Calu3 (cell line): ENCODE measurements around the gene CKS1B. TPM values are rescaled to one million over a fixed set of nuclear protein-coding genes. Genes with fewer than 3 reads are reported as not detected.

Experiments
- BruUV-seq: library from RNA; stranded (reverse); fragments of 400-500 nt; replicated peaks from 2 replicates; lab custom pipeline; 2021; lab: Mats Ljungman, UMichigan
- CTCF ChIA-PET: fragments of 300-600 bp; sonication (Branson Sonifier 250); formaldehyde crosslinking; loops from one replicate; lab custom pipeline; 2022; ENCODE audit warnings: antibody characterized with exemption; lab: Charles Lee
- DNase-seq: peaks from one replicate; pipeline ENCODE4 v3.0.0; 2022
- H3K27ac Mint-ChIP-seq: one replicate; pipeline ENCODE4 v1.8.0; 2022; ENCODE audit warnings: mixed read lengths; ENCODE audit not compliant: unreplicated experiment
- H3K27me3 Mint-ChIP-seq: one replicate; pipeline ENCODE4 v1.8.0; 2022; ENCODE audit warnings: mixed read lengths; ENCODE audit not compliant: unreplicated experiment
- H3K36me3 Mint-ChIP-seq: one replicate; pipeline ENCODE4 v1.8.0; 2022; ENCODE audit warnings: mild to moderate bottlenecking, moderate library complexity, mixed read lengths; ENCODE audit not compliant: insufficient read depth, unreplicated experiment
- H3K4me1 Mint-ChIP-seq: one replicate; pipeline ENCODE4 v1.8.0; 2022; ENCODE audit warnings: mild to moderate bottlenecking, low read depth, mixed read lengths; ENCODE audit not compliant: unreplicated experiment
- H3K4me3 Mint-ChIP-seq: one replicate; pipeline ENCODE4 v1.8.0; 2022; ENCODE audit warnings: mild to moderate bottlenecking, low read depth, moderate library complexity, mixed read lengths; ENCODE audit not compliant: unreplicated experiment
- H3K9me3 Mint-ChIP-seq: one replicate; pipeline ENCODE4 v1.8.0; 2022; ENCODE audit warnings: low read depth, mixed read lengths; ENCODE audit not compliant: unreplicated experiment
- intact Hi-C: fragments of 100-400 bp; cut with micrococcal nuclease; formaldehyde crosslinking; loops from one replicate; pipeline ENCODE4 v1.10.0; 2022; ENCODE audit not compliant: unreplicated experiment
- total RNA-seq: library from RNA; stranded (reverse); gene quantifications from 2 replicates; pipeline ENCODE4 v1.2.3, GENCODE V29; 2022
- TF ChIP-seq, protein P1 (sequence below): fragments of 200-600 bp; IDR thresholded peaks from one replicate; pipeline ENCODE4 v1.8.0; 2022; ENCODE audit warnings: antibody characterized with exemption; ENCODE audit not compliant: unreplicated experiment

Gene CKS1B
- total RNA-seq, 1 experiment from 2014 or later: 230 TPM

DNA sequence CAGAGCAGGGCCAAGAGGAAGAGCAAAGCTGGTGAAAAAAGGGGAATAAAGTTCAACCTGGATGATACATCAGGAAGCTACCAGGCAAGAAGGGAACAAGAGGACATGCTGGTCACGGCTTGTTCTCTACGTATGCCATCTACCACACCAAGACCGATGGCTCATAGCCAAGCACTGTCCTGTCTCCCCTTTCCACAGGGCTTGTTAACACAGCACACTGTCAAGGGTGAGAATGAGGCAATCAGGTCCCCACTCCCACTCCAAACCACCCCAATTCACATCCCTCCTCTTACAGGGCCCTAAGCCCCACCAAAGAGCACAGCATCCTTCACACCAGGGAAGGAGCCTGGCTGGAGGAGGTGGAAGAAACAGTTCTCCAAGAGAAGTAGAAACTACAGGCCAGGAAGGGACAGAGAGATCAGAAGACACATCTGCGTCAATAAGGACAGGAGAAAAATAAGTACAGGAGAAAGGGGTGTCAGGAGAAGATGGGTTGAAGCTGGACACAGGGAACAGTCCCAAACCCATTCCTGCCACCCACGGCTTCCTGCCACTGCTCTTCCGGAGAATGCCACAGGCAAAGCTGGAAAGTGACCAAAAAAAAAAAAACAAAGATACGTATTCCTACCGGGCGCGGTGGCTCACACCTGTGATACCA lies 3.0 kb upstream of the CKS1B start:
- peaks cover 24% of the 10 kb centered on the region for H3K36me3 Mint-ChIP-seq
- peaks cover 36% of the 10 kb centered on the region for H3K4me1 Mint-ChIP-seq
- BruUV-seq: no TSS peak
- intact Hi-C loops: loop anchor here (5.0 kb wide), 1 partner anchor 91 kb away; the partner anchor contains the start of gene EFNA4
- CTCF ChIA-PET: interaction anchor here (0.7 to 1.8 kb wide), 5 partner anchors 10 to 269 kb away, joined by 4 to 12 read pairs (median 7); partner anchors contain the start of gene PYGO2
- H3K27ac Mint-ChIP-seq: peak overlapping the region; percentile 69
- H3K27me3 Mint-ChIP-seq: no peaks in the 10 kb centered on the region
- H3K4me3 Mint-ChIP-seq: peak overlapping the region; percentile 53
- H3K9me3 Mint-ChIP-seq: no peaks in the 10 kb centered on the region
- TF ChIP-seq, protein P1, sequence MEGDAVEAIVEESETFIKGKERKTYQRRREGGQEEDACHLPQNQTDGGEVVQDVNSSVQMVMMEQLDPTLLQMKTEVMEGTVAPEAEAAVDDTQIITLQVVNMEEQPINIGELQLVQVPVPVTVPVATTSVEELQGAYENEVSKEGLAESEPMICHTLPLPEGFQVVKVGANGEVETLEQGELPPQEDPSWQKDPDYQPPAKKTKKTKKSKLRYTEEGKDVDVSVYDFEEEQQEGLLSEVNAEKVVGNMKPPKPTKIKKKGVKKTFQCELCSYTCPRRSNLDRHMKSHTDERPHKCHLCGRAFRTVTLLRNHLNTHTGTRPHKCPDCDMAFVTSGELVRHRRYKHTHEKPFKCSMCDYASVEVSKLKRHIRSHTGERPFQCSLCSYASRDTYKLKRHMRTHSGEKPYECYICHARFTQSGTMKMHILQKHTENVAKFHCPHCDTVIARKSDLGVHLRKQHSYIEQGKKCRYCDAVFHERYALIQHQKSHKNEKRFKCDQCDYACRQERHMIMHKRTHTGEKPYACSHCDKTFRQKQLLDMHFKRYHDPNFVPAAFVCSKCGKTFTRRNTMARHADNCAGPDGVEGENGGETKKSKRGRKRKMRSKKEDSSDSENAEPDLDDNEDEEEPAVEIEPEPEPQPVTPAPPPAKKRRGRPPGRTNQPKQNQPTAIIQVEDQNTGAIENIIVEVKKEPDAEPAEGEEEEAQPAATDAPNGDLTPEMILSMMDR: no peak
- DNase-seq: no peak

- H3K4me1 Mint-ChIP-seq: peaks cover 36% of the 10 kb centered on the region
- H3K27ac Mint-ChIP-seq: no peak overlapping the region
- H3K36me3 Mint-ChIP-seq: peaks cover 22% of the 10 kb centered on the region
- CTCF ChIA-PET: interaction anchor here (0.5 to 1.8 kb wide), 7 partner anchors 11 to 269 kb away, joined by 3 to 12 read pairs (median 5); partner anchors contain the start of gene PYGO2
- TF ChIP-seq, protein P1: no peak
- no TSS peak for BruUV-seq
- no peaks in the 10 kb centered on the region for H3K27me3 Mint-ChIP-seq
- intact Hi-C loops: loop anchor here (5.0 kb wide), 1 partner anchor 90 kb away; the partner anchor contains the start of gene EFNA4
- DNase-seq: no peak
- H3K9me3 Mint-ChIP-seq: no peaks in the 10 kb centered on the region
- H3K4me3 Mint-ChIP-seq: no peak overlapping the region
Measured at GRCh38 chr1:154972213-154972516, 2.3 kb upstream of the CKS1B start.

DNA sequence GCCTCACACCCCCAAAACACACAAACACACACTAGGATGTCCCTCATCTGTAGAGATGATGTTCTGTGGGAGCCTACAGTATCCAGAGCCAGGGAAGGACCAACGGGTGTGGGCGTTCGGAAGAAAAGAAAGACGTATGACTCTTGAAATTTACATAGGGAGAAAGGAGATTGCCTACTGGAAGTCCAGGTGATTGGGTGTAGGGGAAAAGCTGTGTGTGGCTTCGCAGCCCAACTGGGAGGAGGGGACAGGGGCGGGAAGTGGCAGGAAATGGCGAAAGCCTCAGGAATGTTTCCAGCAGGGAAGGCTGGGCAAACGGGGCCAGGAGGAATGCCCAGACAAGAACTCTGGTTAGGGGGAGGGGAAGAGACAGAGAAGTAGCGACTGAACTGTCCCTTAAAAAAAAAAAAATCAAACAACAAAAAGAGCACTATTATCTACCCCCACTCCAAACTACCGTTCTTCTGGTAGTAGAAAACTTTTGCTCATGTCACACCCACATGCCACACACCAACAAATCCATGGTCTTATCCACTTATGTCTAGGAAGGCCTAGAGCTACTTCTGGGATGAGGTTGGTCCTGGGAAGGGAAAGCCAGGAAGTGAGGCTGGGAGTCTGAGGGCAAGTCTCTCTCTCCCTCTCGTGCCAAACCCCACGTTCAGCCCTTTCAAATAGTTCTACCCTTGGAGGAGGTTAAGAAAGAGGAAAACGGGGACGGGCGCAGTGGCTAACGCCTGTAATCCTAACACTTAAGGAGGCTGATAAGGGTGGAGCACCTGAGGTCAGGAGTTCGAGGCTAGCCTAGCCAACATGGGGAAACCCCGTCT lies 1.8 kb upstream of the CKS1B start:
- CTCF ChIA-PET: interaction anchor here (0.5 to 1.8 kb wide), 11 partner anchors 11 to 89 kb away, joined by 3 to 12 read pairs (median 5); partner anchors contain the start of genes FLAD1 and PYGO2
- no peak overlapping the region for H3K27ac Mint-ChIP-seq
- intact Hi-C loops: loop anchor here (5.0 kb wide), 1 partner anchor 90 kb away; the partner anchor contains the start of gene EFNA4
- TSS peak; percentile 66 for BruUV-seq
- H3K9me3 Mint-ChIP-seq: no peaks in the 10 kb centered on the region
- H3K4me1 Mint-ChIP-seq: peaks cover 36% of the 10 kb centered on the region
- no peaks in the 10 kb centered on the region for H3K27me3 Mint-ChIP-seq
- TF ChIP-seq, protein P1: no peak
- peak; percentile 85 for DNase-seq
- no peak overlapping the region for H3K4me3 Mint-ChIP-seq
- peaks cover 16% of the 10 kb centered on the region for H3K36me3 Mint-ChIP-seq

DNA sequence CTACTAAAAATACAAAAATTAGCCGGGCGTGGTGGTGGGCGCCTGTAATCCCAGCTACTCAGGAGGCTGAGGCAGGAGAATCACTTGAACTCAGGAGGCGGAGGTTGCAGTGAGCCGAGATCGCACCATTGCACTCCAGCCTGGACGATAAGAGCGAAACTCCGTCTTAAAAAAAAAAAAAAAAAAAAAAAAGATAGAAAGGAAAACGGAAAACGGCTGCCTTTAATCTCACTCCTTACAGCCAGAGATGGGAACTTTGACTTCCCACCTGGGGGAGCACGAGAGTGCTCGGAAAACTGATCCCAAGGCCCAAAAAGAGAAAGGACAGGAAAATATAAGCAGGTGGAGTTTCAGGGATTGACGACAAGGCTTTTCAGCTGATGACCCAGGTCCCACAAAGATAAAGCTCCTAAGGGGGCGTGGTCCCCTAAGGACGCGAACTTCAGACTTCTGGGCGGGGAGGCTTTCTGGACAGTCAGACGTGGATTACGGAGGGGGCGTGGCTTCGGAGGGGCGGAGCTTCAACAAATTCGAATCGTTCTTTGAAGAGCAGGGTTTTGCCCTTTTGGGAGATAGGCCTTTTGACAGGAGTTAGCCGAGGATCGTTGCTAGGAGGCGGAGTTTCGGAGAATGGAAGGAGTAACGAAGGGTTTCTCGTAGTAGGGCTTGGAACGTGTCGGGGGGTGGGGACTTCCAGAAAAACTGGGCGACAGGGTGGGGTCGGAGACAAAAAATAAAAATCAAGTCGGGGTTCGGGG lies 958 bp upstream of the CKS1B start:
- no peak overlapping the region for H3K4me3 Mint-ChIP-seq
- CTCF ChIA-PET: interaction anchor here (0.6 to 1.1 kb wide), 17 partner anchors 10 to 194 kb away, joined by 3 to 14 read pairs (median 4); partner anchors contain the start of genes FLAD1, PBXIP1 and ZBTB7B
- no TSS peak for BruUV-seq

More for the DNA sequence above, 958 bp upstream of the CKS1B start:
- H3K4me1 Mint-ChIP-seq: peaks cover 36% of the 10 kb centered on the region
- TF ChIP-seq, protein P1: no peak
- no peaks in the 10 kb centered on the region for H3K27me3 Mint-ChIP-seq
- intact Hi-C loops: loop anchor here (1.0 to 5.0 kb wide), 2 partner anchors 28 to 89 kb away; partner anchors contain the start of gene EFNA4
- H3K36me3 Mint-ChIP-seq: peaks cover 11% of the 10 kb centered on the region
- no peaks in the 10 kb centered on the region for H3K9me3 Mint-ChIP-seq
- no peak overlapping the region for H3K27ac Mint-ChIP-seq
- peak; percentile 99 for DNase-seq
